Hepatocyte (in vitro differentiated cells): ENCODE results near the gene PLXNA2. TPM values are rescaled to one million over a fixed set of nuclear protein-coding genes. Genes with fewer than 3 reads are reported as not detected.

ENCODE experiments used
- DNase-seq: peaks from one replicate; pipeline ENCODE4 v3.0.0-alpha.2; 2016; ENCODE audit warnings: low spot score
- H2AFZ ChIP-seq: fragments of 200-600 bp; sonication (generic); 2 replicates; pipeline ENCODE4 v1.6.0; 2016; ENCODE audit warnings: antibody characterized with exemption, mild to moderate bottlenecking
- H3K27ac ChIP-seq: fragments of 200-600 bp; sonication (generic); 2 replicates; pipeline ENCODE4 v1.5.1; 2016; ENCODE audit warnings: mild to moderate bottlenecking
- H3K27me3 ChIP-seq: fragments of 200-600 bp; sonication (generic); 2 replicates; pipeline ENCODE4 v1.6.1; 2016
- H3K36me3 ChIP-seq: fragments of 200-600 bp; sonication (generic); replicated peaks from 2 replicates; pipeline ENCODE4 v1.5.1; 2016; ENCODE audit warnings: low read depth; ENCODE audit not compliant: insufficient read depth
- H3K4me1 ChIP-seq: fragments of 200-600 bp; sonication (generic); 2 replicates; pipeline ENCODE4 v1.5.1; 2016; ENCODE audit warnings: mild to moderate bottlenecking, moderate library complexity; ENCODE audit not compliant: insufficient read depth
- H3K4me2 ChIP-seq: fragments of 200-600 bp; sonication (generic); 2 replicates; pipeline ENCODE4 v1.6.0; 2016
- H3K4me3 ChIP-seq: fragments of 200-600 bp; sonication (generic); 2 replicates; pipeline ENCODE4 v1.5.1; 2016; ENCODE audit warnings: mild to moderate bottlenecking
- H3K79me2 ChIP-seq: fragments of 200-600 bp; sonication (generic); 2 replicates; pipeline ENCODE4 v1.6.0; 2017; ENCODE audit warnings: mild to moderate bottlenecking
- H3K9me2 ChIP-seq: fragments of 200-600 bp; sonication (generic); replicated peaks from 2 replicates; pipeline ENCODE4 v1.6.0; 2017; ENCODE audit warnings: mild to moderate bottlenecking; ENCODE audit not compliant: insufficient read depth
- H3K9me3 ChIP-seq: fragments of 200-600 bp; sonication (generic); 2 replicates; pipeline ENCODE4 v1.5.1; 2016; ENCODE audit warnings: low read depth, mild to moderate bottlenecking
- H4K20me1 ChIP-seq: fragments of 200-600 bp; sonication (generic); 2 replicates; pipeline ENCODE4 v1.6.0; 2016; ENCODE audit warnings: mild to moderate bottlenecking; ENCODE audit not compliant: insufficient read depth, poor library complexity, severe bottlenecking
- EZH2 ChIP-seq: fragments of 200-600 bp; sonication (generic); IDR thresholded peaks from 2 replicates; pipeline ENCODE4 v1.6.1; 2016; ENCODE audit warnings: antibody characterized with exemption, mild to moderate bottlenecking, borderline replicate concordance
- EZH2phosphoT487 ChIP-seq: fragments of 200-600 bp; sonication (generic); IDR thresholded peaks from one replicate; pipeline ENCODE4 v1.6.1; 2018; ENCODE audit warnings: antibody characterized with exemption, mild to moderate bottlenecking, low read depth, moderate library complexity; ENCODE audit not compliant: unreplicated experiment, severe bottlenecking
- whole genome bisulfite sequencing: methylation state at CpG from one replicate; pipeline ENCODE4 v1.1.6; 2016; ENCODE audit warnings: low lambda C conversion rate; ENCODE audit errors: missing lambda C conversion rate; 5-methylcytosine and 5-hydroxymethylcytosine counted together
- polyA plus RNA-seq: library from polyadenylated mRNA; unstranded; fragments of >200 nt; fragmentation: Nextera tagmentation; extraction: Ambion mirVana; gene quantifications from 2 replicates; pipeline ENCODE4 v1.2.1, GENCODE V29; 2016
- total RNA-seq: library from RNA; depleted of rRNA; stranded (reverse); fragments of >200 nt; gene quantifications from 2 replicates; pipeline ENCODE4 v1.2.3, GENCODE V29; 2014
- TF ChIP-seq, protein P1 (sequence below): fragments of 200-600 bp; sonication (generic); IDR thresholded peaks from 2 replicates; pipeline ENCODE4 v1.5.1; 2016; ENCODE audit warnings: antibody characterized with exemption, mild to moderate bottlenecking; ENCODE audit not compliant: poor library complexity

The PLXNA2 gene
- total and polyA plus RNA-seq, 2 experiments from 2014 or later: 9.8 to 13.1 TPM

GRCh38 chr1:208118841-208119606 is 125.2 kb downstream of the PLXNA2 start:
- no peaks in the 10 kb centered on the region for H3K79me2 ChIP-seq
- H3K27ac ChIP-seq: peak overlapping the region; percentile 59
- no peaks in the 10 kb centered on the region for H3K9me3 ChIP-seq
- H3K36me3 ChIP-seq: no peaks in the 10 kb centered on the region
- WGBS: 73% methylated on average over 12 of the region's 12 CpGs
- H3K27me3 ChIP-seq: no peaks in the 10 kb centered on the region
- no peaks in the 10 kb centered on the region for H3K9me2 ChIP-seq
- H4K20me1 ChIP-seq: no peaks in the 10 kb centered on the region
- peak overlapping the region; percentile 8 for H3K4me2 ChIP-seq
- H3K4me3 ChIP-seq: no peak overlapping the region
- H2AFZ ChIP-seq: no peak overlapping the region
- TF ChIP-seq EZH2phosphoT487 (no peak), EZH2 (no peak)
- TF ChIP-seq, protein P1, sequence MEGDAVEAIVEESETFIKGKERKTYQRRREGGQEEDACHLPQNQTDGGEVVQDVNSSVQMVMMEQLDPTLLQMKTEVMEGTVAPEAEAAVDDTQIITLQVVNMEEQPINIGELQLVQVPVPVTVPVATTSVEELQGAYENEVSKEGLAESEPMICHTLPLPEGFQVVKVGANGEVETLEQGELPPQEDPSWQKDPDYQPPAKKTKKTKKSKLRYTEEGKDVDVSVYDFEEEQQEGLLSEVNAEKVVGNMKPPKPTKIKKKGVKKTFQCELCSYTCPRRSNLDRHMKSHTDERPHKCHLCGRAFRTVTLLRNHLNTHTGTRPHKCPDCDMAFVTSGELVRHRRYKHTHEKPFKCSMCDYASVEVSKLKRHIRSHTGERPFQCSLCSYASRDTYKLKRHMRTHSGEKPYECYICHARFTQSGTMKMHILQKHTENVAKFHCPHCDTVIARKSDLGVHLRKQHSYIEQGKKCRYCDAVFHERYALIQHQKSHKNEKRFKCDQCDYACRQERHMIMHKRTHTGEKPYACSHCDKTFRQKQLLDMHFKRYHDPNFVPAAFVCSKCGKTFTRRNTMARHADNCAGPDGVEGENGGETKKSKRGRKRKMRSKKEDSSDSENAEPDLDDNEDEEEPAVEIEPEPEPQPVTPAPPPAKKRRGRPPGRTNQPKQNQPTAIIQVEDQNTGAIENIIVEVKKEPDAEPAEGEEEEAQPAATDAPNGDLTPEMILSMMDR: no peak
- DNase-seq: no peak
- peaks cover 25% of the 10 kb centered on the region for H3K4me1 ChIP-seq

- Histone ChIP-seq H3K9me2 (no peaks in the 10 kb centered on the region), H3K79me2 (no peaks in the 10 kb centered on the region), H3K4me2 (no peak overlapping the region), H3K4me3 (no peak overlapping the region), H3K27me3 (no peaks in the 10 kb centered on the region), H3K4me1 (peaks cover 19% of the 10 kb centered on the region), H3K27ac (no peak overlapping the region), H2AFZ (no peak overlapping the region), H3K36me3 (no peaks in the 10 kb centered on the region), H3K9me3 (no peaks in the 10 kb centered on the region), H4K20me1 (no peaks in the 10 kb centered on the region)
- DNase-seq: no peak
- TF ChIP-seq EZH2phosphoT487 (no peak), EZH2 (no peak)
- TF ChIP-seq, protein P1: no peak
- WGBS: 45% methylated on average over 5 of the region's 5 CpGs
Measured at GRCh38 chr1:208118306-208118705, 125.9 kb downstream of the PLXNA2 start.

GRCh38 chr1:208117826-208118225 is 126.4 kb downstream of the PLXNA2 start:
- Histone ChIP-seq H3K4me3 (no peak overlapping the region), H3K4me2 (no peak overlapping the region), H3K79me2 (no peaks in the 10 kb centered on the region), H2AFZ (no peak overlapping the region), H3K27ac (no peak overlapping the region), H3K9me2 (no peaks in the 10 kb centered on the region), H3K9me3 (no peaks in the 10 kb centered on the region), H3K36me3 (no peaks in the 10 kb centered on the region), H3K4me1 (peaks cover 18% of the 10 kb centered on the region), H4K20me1 (no peaks in the 10 kb centered on the region), H3K27me3 (no peaks in the 10 kb centered on the region)
- no peak for TF ChIP-seq EZH2phosphoT487
- WGBS: 47% methylated on average over 4 of the region's 4 CpGs
- no peak for DNase-seq

DNA sequence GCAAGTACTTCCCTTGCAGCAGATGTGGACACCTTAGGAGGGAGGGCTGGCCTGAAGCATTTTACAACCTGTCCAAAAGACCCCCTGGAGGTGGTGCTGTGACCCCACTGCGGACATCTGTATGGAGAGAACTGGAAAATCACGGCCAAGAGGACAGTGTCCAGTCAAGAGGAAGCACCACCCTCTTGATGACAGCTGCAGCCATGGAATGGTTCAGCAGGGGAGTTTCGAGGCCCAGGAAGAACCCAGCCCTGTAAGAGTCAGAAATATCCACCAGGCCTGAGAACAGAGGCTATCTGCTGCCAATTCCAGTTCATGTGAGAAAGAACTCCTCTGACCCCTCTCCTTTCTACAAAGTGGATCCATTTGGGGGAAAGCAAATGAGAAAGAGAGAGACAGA is 126.8 kb downstream of the PLXNA2 start:
- peaks cover 18% of the 10 kb centered on the region for H3K4me1 ChIP-seq
- no peaks in the 10 kb centered on the region for H3K79me2 ChIP-seq
- no peaks in the 10 kb centered on the region for H3K27me3 ChIP-seq
- WGBS: 82% methylated on average over 3 of the region's 3 CpGs
- no peaks in the 10 kb centered on the region for H4K20me1 ChIP-seq
- no peaks in the 10 kb centered on the region for H3K9me3 ChIP-seq
- H3K4me3 ChIP-seq: no peak overlapping the region
- H3K27ac ChIP-seq: no peak overlapping the region
- H2AFZ ChIP-seq: no peak overlapping the region
- no peaks in the 10 kb centered on the region for H3K36me3 ChIP-seq
- DNase-seq: no peak
- no peak for TF ChIP-seq EZH2
- no peaks in the 10 kb centered on the region for H3K9me2 ChIP-seq
- H3K4me2 ChIP-seq: no peak overlapping the region
